Activated CD4-positive, alpha-beta T cell treated with anti-CD3 and anti-CD28 coated beads for 36 hours (primary cell): ENCODE data around the gene JKAMP. TPM values are rescaled to one million over a fixed set of nuclear protein-coding genes. Genes with fewer than 3 reads are reported as not detected.

Experiments used
- ATAC-seq: fragments of 200-7000 bp; cut with Tn5 transposase; one replicate; pipeline ENCODE4 v1.10.0; 2021; ENCODE audit warnings: mild to moderate bottlenecking, moderate library complexity
- CTCF ChIA-PET: fragments of 350-600 bp; sonication (Branson Sonifier 250); formaldehyde crosslinking; loops from one replicate; lab custom pipeline; 2021; ENCODE audit warnings: antibody characterized with exemption; lab: Charles Lee
- POLR2A ChIA-PET: fragments of 350-600 bp; sonication (Branson Sonifier 250); formaldehyde crosslinking; loops from one replicate; lab custom pipeline; 2021; ENCODE audit warnings: antibody characterized with exemption, inconsistent platforms; lab: Charles Lee
- DNase-seq: peaks from one replicate; pipeline ENCODE4 v3.0.0-alpha.2; 2020
- H3K27ac Mint-ChIP-seq: one replicate; pipeline ENCODE4 v1.8.0; 2021; ENCODE audit warnings: mixed read lengths
- H3K27me3 Mint-ChIP-seq: one replicate; pipeline ENCODE4 v1.8.0; 2021; ENCODE audit warnings: mixed read lengths
- H3K36me3 Mint-ChIP-seq: one replicate; pipeline ENCODE4 v1.8.0; 2021; ENCODE audit warnings: low read depth, mixed read lengths
- H3K4me1 Mint-ChIP-seq: one replicate; pipeline ENCODE4 v1.8.0; 2021; ENCODE audit warnings: mixed read lengths
- H3K4me3 Mint-ChIP-seq: one replicate; pipeline ENCODE4 v1.8.0; 2021; ENCODE audit warnings: mild to moderate bottlenecking, moderate library complexity, mixed read lengths
- H3K9me3 Mint-ChIP-seq: one replicate; pipeline ENCODE4 v1.8.0; 2021; ENCODE audit warnings: low read depth, mixed read lengths
- intact Hi-C, 2 experiments: fragments of 100-400 bp; cut with DNase I in 1 of 2; cut with micrococcal nuclease in 1 of 2; formaldehyde crosslinking; loops; one replicate each; pipeline versions ENCODE4 v1.14.2 to v1.15.1; 2022 to 2024; cut with DNase I, micrococcal nuclease
- total RNA-seq, 2 experiments: library from RNA; stranded (reverse); gene quantifications; one replicate each; pipeline ENCODE4 v1.2.3, GENCODE V29; 2021

Gene JKAMP
- total RNA-seq, 2 experiments from 2014 or later, result 18.0 to 20.2 TPM

DNA sequence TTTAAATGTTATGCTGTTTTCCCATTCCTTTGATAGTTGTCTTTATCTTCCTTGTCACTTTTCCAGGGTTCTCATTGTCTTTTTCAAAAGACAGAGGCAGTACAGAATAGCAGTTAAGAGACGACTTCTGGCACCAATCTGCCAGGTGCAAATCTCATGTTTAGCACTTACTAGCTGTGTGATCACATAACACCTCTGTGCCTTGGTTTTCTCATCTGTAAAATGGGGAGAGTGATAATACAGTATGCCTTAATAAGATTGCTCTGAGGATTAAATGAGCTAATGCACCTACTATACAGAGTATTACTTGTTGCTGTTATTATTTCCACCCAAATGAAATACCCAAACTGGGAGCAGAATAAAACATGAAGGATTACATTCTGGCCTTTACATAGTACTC is 23.9 kb upstream of the JKAMP start:
- ATAC-seq (no peak), DNase-seq (no peak)
- Mint-ChIP-seq H3K4me1 (peaks cover 4% of the 10 kb centered on the region), H3K4me3 (no peak overlapping the region), H3K27ac (no peak overlapping the region), H3K9me3 (no peaks in the 10 kb centered on the region), H3K36me3 (peaks cover 31% of the 10 kb centered on the region), H3K27me3 (peaks cover 3% of the 10 kb centered on the region)
- intact Hi-C loops, result no loop called here
- CTCF ChIA-PET, result no interaction called here
- POLR2A ChIA-PET, result no interaction called here

DNA sequence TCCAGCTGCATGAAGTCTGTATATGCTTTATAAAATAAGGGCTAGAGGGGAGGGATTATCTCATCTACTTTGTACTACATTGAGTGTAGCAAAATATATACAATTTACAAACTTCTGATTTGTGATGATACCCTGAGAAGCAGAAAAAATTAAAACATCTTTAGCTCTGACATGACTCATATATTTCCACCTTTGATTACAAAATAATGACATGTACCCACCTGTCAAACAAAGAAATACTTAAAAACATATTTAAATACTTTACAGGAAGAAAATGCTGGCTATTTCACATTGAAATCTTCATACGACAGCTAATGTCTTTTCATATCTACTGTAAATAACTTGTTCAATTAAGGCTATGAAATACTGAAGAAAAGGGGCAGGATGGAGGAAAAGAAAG is 22.4 kb upstream of the JKAMP start:
- Mint-ChIP-seq H3K9me3 (no peaks in the 10 kb centered on the region), H3K4me3 (no peak overlapping the region), H3K27ac (no peak overlapping the region), H3K4me1 (peaks cover 7% of the 10 kb centered on the region), H3K27me3 (peaks cover 3% of the 10 kb centered on the region), H3K36me3 (peaks cover 22% of the 10 kb centered on the region)
- intact Hi-C loops, result no loop called here
- ATAC-seq (no peak), DNase-seq (no peak)
- ChIA-PET CTCF (interaction anchor here (1.7 kb wide), 1 partner anchor 22 kb away, joined by 7 read pairs; the partner anchor contains the start of genes JKAMP and L3HYPDH), POLR2A (no interaction called here)

DNA sequence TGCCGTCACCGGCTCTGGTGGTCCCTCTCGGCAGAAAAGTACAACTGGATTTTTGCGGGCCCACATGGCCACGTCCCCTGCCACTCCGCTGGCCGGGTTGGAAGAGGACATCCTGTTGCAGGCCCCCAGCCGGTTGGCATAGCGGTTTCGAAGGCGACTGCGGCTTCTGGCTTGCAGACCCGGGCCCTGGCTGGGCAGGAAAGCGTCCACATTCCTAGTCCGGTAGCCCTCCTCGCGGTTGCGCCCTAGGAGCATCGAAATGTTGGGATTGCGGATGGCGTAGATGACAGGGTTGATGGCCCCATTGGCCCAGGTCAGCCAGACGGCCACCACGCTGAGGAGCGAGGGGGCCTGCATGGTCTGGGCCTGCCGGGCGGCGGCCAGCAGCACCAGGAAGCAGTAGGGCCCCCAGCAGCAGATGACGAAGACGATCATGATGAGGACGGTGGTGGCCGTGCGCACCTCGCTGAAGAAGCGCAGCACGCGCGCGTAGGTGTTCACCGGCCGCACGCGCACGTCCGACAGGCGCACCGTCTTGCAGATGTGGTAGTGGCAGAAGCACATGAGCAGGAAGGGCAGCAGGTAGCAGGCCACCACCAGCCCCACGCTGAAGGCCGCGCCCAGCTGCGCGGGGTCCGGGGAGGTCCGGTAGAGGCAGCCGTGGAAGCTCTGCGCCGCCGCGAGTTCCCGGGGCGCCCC is 20.4 kb upstream of the JKAMP start:
- peak; percentile 57 for DNase-seq
- ChIA-PET POLR2A (interaction anchor here (2.8 kb wide), 1 partner anchor 20 kb away, joined by 9 read pairs; the partner anchor contains the start of genes JKAMP and L3HYPDH), CTCF (interaction anchor here (0.6 to 1.9 kb wide), 8 partner anchors 9 to 769 kb away, joined by 3 to 10 read pairs (median 4); partner anchors contain the start of genes JKAMP and L3HYPDH)
- peak overlapping the region; percentile 73 for H3K4me3 Mint-ChIP-seq
- ATAC-seq, result peak; percentile 45
- peaks cover 7% of the 10 kb centered on the region for H3K4me1 Mint-ChIP-seq
- H3K27ac Mint-ChIP-seq, result peak overlapping the region; percentile 77
- H3K9me3 Mint-ChIP-seq, result no peaks in the 10 kb centered on the region
- H3K27me3 Mint-ChIP-seq, result peaks cover 3% of the 10 kb centered on the region
- H3K36me3 Mint-ChIP-seq, result peaks cover 12% of the 10 kb centered on the region
- intact Hi-C loops, result loop anchor here (1.0 to 2.0 kb wide), 4 partner anchors 20 to 827 kb away; partner anchors contain the start of genes JKAMP (in 2 of the 2), L3HYPDH (in 2 of the 2), CCDC175 (in 1 of the 2) and DACT1 (in 1 of the 2)

DNA sequence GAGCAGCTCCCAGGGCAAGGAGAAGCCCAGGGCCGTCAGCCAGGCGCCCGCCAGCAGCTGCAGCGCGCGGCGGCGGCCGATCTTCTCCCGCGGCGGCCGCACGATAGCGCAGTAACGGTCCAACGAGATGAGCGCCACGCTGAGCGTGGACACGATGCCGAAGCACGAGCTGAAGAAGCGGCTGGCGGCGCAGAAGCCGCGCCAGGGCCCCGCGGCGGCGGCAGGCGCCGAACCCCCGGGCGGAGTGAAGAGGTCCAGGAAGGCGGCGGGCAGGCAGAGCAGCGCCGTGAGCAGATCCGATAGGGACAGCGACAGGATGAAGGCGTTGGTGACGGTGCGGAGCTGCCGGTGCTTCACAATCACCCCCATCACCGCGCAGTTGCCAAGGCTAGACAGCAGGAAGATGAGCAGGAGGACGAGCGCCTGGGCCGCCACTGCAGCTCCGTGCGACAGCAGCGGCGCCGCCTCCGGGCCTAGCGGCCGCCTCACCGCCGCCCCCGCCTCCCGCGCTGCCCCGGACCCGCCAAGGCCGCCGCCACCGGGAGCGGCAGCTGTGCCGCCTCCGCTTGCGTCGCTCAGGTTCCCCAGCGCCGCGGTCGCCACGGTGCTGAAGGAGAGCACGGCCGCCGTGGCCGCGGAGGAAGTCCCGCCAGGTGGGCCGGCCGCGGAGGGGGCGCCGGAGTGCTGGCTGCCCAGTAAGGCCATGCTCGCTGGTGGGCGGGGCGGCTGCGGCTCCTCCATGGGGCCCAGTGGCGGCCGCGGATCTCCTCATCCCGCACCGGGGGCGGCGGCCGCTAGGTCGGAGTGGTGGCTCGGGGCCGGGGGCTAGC is 19.6 kb upstream of the JKAMP start:
- peaks cover 12% of the 10 kb centered on the region for H3K36me3 Mint-ChIP-seq
- H3K9me3 Mint-ChIP-seq, result no peaks in the 10 kb centered on the region
- H3K27ac Mint-ChIP-seq, result no peak overlapping the region
- POLR2A ChIA-PET, result interaction anchor here (2.8 kb wide), 1 partner anchor 19 kb away, joined by 9 read pairs; the partner anchor contains the start of genes JKAMP and L3HYPDH
- intact Hi-C loops, result loop anchor here (1.0 to 2.0 kb wide), 5 partner anchors 20 to 827 kb away; partner anchors contain the start of genes JKAMP (in 2 of the 2), L3HYPDH (in 2 of the 2), CCDC175 (in 1 of the 2) and DAAM1 (in 1 of the 2)
- CTCF ChIA-PET, result interaction anchor here (0.6 to 1.4 kb wide), 7 partner anchors 8 to 768 kb away, joined by 3 to 10 read pairs (median 3); partner anchors contain the start of genes JKAMP and L3HYPDH
- peaks cover 3% of the 10 kb centered on the region for H3K27me3 Mint-ChIP-seq
- DNase-seq (peak; percentile 68), ATAC-seq (peak; percentile 77)
- H3K4me1 Mint-ChIP-seq, result peaks cover 7% of the 10 kb centered on the region
- H3K4me3 Mint-ChIP-seq, result peak overlapping the region; percentile 73

DNA sequence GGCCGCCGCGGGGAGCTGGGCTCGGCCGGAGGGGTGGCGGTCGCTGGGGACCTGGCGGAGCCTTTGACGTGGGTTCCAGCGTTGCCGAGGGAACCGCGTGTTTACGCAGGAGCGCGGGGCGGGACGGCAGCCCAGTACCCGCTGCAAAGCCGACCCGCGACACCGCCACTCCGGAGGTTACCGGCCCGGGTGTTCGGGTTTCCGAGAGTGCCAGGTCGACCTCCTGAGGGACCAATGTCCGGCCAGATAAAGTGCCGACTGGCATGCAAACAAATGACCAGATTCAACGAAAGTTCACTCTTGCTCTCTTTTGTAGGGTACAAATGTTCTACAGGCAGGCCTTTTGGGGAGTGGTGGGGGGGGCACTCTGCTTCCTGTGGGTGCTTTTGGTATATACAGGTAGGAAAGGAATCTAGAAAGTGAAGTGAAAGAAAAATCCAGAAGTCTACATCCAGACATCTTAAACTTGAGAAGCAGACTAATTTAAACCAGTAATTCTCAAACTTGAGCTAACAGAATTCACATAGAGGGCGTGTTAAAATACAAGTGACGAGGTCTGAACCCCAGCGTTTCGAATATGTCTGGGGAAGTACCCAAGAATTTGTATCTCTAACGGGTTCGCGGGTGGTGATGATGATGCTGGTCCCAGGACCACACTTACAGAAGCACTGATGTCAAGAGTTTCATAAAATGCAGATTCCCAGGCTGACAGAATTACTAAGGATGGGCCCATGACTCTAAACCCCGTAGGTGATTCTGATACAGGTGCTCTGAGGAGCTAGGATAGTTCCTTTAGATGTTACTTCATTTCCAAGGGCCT is 18.8 kb upstream of the JKAMP start, which contains the start of gene GPR135:
TSS of gene GPR135 (minus strand) at position 65 of the 820 bp plus-strand sequence. CDS start 154 bp downstream, outside the sequence.
- POLR2A ChIA-PET, result interaction anchor here (2.8 kb wide), 1 partner anchor 18 kb away, joined by 9 read pairs; the partner anchor contains the start of genes JKAMP and L3HYPDH
- no peaks in the 10 kb centered on the region for H3K9me3 Mint-ChIP-seq
- peak; percentile 11 for DNase-seq
- intact Hi-C loops, result loop anchor here (1.0 to 2.0 kb wide), 2 partner anchors 19 to 277 kb away; partner anchors contain the start of genes DAAM1 (in 1 of the 2), JKAMP (in 1 of the 2) and L3HYPDH (in 1 of the 2)
- peak within 1 kb of the TSS; percentile 77 for H3K27ac Mint-ChIP-seq
- peaks cover 7% of the 10 kb centered on the region for H3K4me1 Mint-ChIP-seq
- peaks cover 9% of the 10 kb centered on the region for H3K36me3 Mint-ChIP-seq
- CTCF ChIA-PET, result interaction anchor here (0.6 to 1.4 kb wide), 6 partner anchors 10 to 456 kb away, joined by 3 to 10 read pairs (median 3); partner anchors contain the start of genes JKAMP and L3HYPDH
- ATAC-seq, result peak; percentile 37
- peaks cover 3% of the 10 kb centered on the region for H3K27me3 Mint-ChIP-seq
- H3K4me3 Mint-ChIP-seq, result peak within 1 kb of the TSS; percentile 73

DNA sequence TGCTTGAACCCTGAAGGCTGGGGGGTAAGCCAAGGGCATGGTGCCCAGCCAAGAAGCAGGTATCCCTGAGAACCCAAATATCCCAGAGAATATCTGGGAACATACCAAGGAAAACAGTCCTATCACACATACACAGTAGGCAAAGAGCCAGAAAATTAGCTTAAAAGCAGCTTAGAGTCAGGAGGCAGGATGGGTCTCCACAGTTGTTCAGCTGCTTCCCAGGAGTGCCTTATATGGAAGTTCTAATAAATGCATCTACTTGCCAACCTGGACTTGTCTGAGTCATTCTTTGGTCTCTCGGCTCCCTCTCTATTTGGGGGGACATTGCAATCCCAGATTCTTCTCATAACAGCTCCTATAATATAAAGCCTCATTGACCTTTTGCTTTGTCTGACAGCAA is 10.1 kb upstream of the JKAMP start:
- intact Hi-C loops, result no loop called here
- Mint-ChIP-seq H3K27ac (no peak overlapping the region), H3K36me3 (peaks cover 19% of the 10 kb centered on the region), H3K27me3 (no peaks in the 10 kb centered on the region), H3K4me1 (peaks cover 4% of the 10 kb centered on the region), H3K9me3 (no peaks in the 10 kb centered on the region), H3K4me3 (no peak overlapping the region)
- DNase-seq (no peak), ATAC-seq (no peak)
- ChIA-PET POLR2A (no interaction called here), CTCF (interaction anchor here (0.9 kb wide), 1 partner anchor 103 kb away, joined by 3 read pairs; the partner anchor contains the start of gene CCDC175)

DNA sequence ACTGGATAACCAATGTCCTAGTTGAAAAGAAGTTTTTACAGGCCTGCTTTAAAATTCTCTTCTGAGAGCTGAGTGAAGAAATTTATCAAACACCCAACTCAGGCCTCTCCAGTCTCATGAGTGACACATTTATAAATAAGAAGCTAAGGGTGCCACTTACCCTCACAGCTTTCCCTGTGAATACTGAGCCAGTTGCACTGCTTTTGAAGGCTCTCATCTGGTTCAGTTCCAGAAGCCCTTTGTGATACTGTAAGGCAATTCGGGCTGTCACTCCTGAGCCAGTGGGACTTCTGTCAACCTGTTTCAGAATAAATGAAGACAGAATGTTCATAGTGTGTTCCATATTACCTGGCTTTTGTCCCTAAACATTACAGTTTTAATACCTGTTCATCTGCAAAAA is 8.6 kb upstream of the JKAMP start:
- Mint-ChIP-seq H3K4me3 (no peak overlapping the region), H3K4me1 (peaks cover 15% of the 10 kb centered on the region), H3K27me3 (no peaks in the 10 kb centered on the region), H3K9me3 (no peaks in the 10 kb centered on the region), H3K36me3 (peaks cover 23% of the 10 kb centered on the region), H3K27ac (no peak overlapping the region)
- intact Hi-C loops, result no loop called here
- CTCF ChIA-PET, result interaction anchor here (1.0 kb wide), 1 partner anchor 11 kb away, joined by 5 read pairs; the partner anchor contains the start of gene GPR135
- ATAC-seq, result no peak
- DNase-seq, result no peak
- POLR2A ChIA-PET, result no interaction called here

DNA sequence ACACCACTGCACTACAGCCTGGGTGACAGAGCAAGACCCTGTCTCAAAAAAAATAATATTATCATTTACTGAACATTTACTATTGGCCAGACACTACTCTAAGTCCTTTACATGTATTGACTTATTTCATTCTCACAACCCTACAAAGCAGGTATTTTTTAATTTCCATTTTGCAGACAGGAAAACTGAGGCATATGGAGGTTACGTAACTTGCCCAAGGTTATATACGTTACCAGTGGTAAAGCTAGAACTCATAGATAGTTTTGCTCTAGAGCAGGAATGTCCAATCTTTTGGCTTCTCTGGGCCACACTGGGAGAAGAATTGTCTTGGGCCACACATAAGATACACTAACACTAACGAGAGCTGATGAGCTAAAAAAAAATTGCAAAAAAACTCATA is 5.8 kb upstream of the JKAMP start:
- Mint-ChIP-seq H3K9me3 (no peaks in the 10 kb centered on the region), H3K4me1 (peaks cover 36% of the 10 kb centered on the region), H3K4me3 (no peak overlapping the region), H3K27ac (no peak overlapping the region), H3K36me3 (peaks cover 28% of the 10 kb centered on the region), H3K27me3 (no peaks in the 10 kb centered on the region)
- DNase-seq, result no peak
- ATAC-seq, result no peak
- ChIA-PET CTCF (interaction anchor here (0.5 to 1.7 kb wide), 4 partner anchors 13 to 35 kb away, joined by 3 to 5 read pairs (median 4); no protein-coding TSS in a partner anchor), POLR2A (no interaction called here)
- intact Hi-C loops, result no loop called here

DNA sequence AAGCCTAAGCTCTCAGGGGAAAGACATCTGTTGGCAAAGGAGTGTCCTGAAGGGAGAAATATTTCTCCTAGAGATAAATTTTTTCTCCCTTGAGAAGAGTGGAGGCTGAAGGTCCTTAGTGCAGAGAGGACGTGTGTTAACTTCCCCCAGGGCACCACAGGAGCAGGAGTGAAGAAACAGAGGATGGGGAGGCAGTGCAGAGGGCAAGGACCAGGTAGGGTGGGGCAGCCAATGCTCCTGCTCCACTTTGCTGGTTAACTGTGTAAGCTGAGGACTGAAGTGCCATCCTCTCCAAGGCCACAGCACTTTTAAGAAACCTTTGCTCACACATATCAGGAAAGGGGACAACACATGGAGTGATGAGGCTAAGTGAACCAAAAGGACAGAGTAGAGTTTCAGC is 4.2 kb upstream of the JKAMP start:
- Mint-ChIP-seq H3K36me3 (peaks cover 27% of the 10 kb centered on the region), H3K4me3 (no peak overlapping the region), H3K9me3 (no peaks in the 10 kb centered on the region), H3K4me1 (peaks cover 37% of the 10 kb centered on the region), H3K27me3 (no peaks in the 10 kb centered on the region), H3K27ac (peak overlapping the region; percentile 17)
- POLR2A ChIA-PET, result no interaction called here
- ATAC-seq (no peak), DNase-seq (no peak)
- CTCF ChIA-PET, result interaction anchor here (1.3 kb wide), 1 partner anchor 608 kb away, joined by 3 read pairs; no protein-coding TSS in a partner anchor
- intact Hi-C loops, result loop anchor here (5.0 kb wide), 2 partner anchors 612 to 1053 kb away; partner anchors contain the start of genes KIAA0586 (in 1 of the 2), PCNX4 (in 1 of the 2) and TIMM9 (in 1 of the 2)

DNA sequence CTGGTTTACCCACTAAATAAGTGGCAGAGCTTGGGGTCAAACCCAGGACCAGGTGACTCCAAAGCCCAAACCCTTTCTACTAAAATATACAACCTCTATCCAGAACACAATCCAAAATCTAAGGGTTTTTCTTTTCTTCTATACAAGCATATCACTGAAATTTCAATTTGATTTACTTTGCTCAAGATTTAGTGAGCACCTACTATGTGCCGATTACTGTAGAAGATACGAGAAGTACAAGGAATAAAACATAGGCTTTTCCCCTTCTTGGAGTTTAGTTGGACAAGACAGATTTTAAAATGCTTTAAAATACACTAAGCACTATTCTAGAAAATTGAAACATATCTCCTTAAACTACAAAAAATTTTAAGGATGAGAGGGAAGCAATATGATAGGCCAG is 2.9 kb upstream of the JKAMP start:
- CTCF ChIA-PET, result no interaction called here
- Mint-ChIP-seq H3K36me3 (peaks cover 26% of the 10 kb centered on the region), H3K27me3 (no peaks in the 10 kb centered on the region), H3K4me3 (peak overlapping the region; percentile 92), H3K4me1 (peaks cover 49% of the 10 kb centered on the region), H3K27ac (peak overlapping the region; percentile 25), H3K9me3 (no peaks in the 10 kb centered on the region)
- DNase-seq (no peak), ATAC-seq (no peak)
- intact Hi-C loops, result loop anchor here (5.0 kb wide), 2 partner anchors 611 to 1054 kb away; partner anchors contain the start of genes KIAA0586 (in 1 of the 2), PCNX4 (in 1 of the 2) and TIMM9 (in 1 of the 2)
- POLR2A ChIA-PET, result no interaction called here
